HepG2 (cell line): ENCODE results near the gene SGSH. TPM values are rescaled to one million over a fixed set of nuclear protein-coding genes. Genes with fewer than 3 reads are reported as not detected.

Source experiments
- AHR ChIP-seq: IDR thresholded peaks from 2 replicates; pipeline ENCODE4 v1.6.1; 2018; ENCODE audit warnings: missing genetic modification reagents, missing compliant biosample characterization
- HNRNPK ChIP-seq: fragments of 200-400 bp; formaldehyde crosslinking; IDR thresholded peaks from 2 replicates; pipeline ENCODE4 v1.6.1; 2018; ENCODE audit warnings: low read length, low read depth, moderate library complexity, mild to moderate bottlenecking; ENCODE audit not compliant: poor library complexity, severe bottlenecking
- MTF1 ChIP-seq: sonication (generic); formaldehyde crosslinking; IDR thresholded peaks from 2 replicates; pipeline ENCODE4 v1.5.0; 2020; ENCODE audit warnings: missing genetic modification reagents
- NFKB2 ChIP-seq: sonication (generic); formaldehyde crosslinking; IDR thresholded peaks from 2 replicates; pipeline ENCODE4 v1.4.0; 2020; ENCODE audit warnings: missing genetic modification reagents, borderline replicate concordance
- NRL ChIP-seq: sonication (generic); formaldehyde crosslinking; IDR thresholded peaks from 2 replicates; pipeline ENCODE4 v1.5.0; 2020; ENCODE audit warnings: missing genetic modification reagents, mild to moderate bottlenecking, moderate library complexity, borderline replicate concordance
- PLSCR1 ChIP-seq: sonication (generic); formaldehyde crosslinking; IDR thresholded peaks from 2 replicates; pipeline ENCODE4 v1.5.0; 2020; ENCODE audit warnings: missing genetic modification reagents, mild to moderate bottlenecking, borderline replicate concordance
- POGK ChIP-seq: sonication (generic); formaldehyde crosslinking; conservative IDR thresholded peaks from 2 replicates; pipeline ENCODE4 v1.8.0; 2022; ENCODE audit warnings: mild to moderate bottlenecking, moderate library complexity, missing genetic modification reagents
- POLR2A ChIP-seq, 2 experiments: IDR thresholded peaks; 2 replicates each; pipeline ENCODE4 v1.6.1; 2011; ENCODE audit warnings: low read depth in 2 of 2, low read length in 2 of 2, mild to moderate bottlenecking in 1 of 2, moderate library complexity in 1 of 2; ENCODE audit not compliant: insufficient read depth in 1 of 2
- SALL1 ChIP-seq: sonication (generic); formaldehyde crosslinking; IDR thresholded peaks from 2 replicates; pipeline ENCODE4 v1.8.0; 2022; ENCODE audit warnings: mild to moderate bottlenecking, missing genetic modification reagents
- SNAI1 ChIP-seq: sonication (generic); formaldehyde crosslinking; IDR thresholded peaks from 2 replicates; pipeline ENCODE4 v1.5.0; 2020; ENCODE audit warnings: mild to moderate bottlenecking, missing genetic modification reagents, borderline replicate concordance
- YY1 ChIP-seq: IDR thresholded peaks from 2 replicates; pipeline ENCODE4 v1.6.1; 2011; ENCODE audit warnings: low read length, low read depth, moderate library complexity, mild to moderate bottlenecking; ENCODE audit not compliant: insufficient read depth, insufficient replicate concordance
- ZFY ChIP-seq: sonication (generic); formaldehyde crosslinking; IDR thresholded peaks from 2 replicates; pipeline ENCODE4 v1.4.0; 2020; ENCODE audit warnings: missing genetic modification reagents
- ZNF180 ChIP-seq: sonication (generic); formaldehyde crosslinking; IDR thresholded peaks from 2 replicates; pipeline ENCODE4 v1.4.0; 2020; ENCODE audit warnings: low read depth, missing genetic modification reagents, borderline replicate concordance
- ZNF501 ChIP-seq: sonication (generic); formaldehyde crosslinking; IDR thresholded peaks from 2 replicates; pipeline ENCODE4 v1.5.1; 2020; ENCODE audit warnings: mild to moderate bottlenecking, moderate library complexity, missing genetic modification reagents
- ZNF772 ChIP-seq: sonication (generic); formaldehyde crosslinking; IDR thresholded peaks from 2 replicates; pipeline ENCODE4 v1.5.0; 2020; ENCODE audit warnings: mild to moderate bottlenecking, missing genetic modification reagents
- ZNF788 ChIP-seq: sonication (generic); formaldehyde crosslinking; IDR thresholded peaks from 2 replicates; pipeline ENCODE4 v1.5.0; 2020; ENCODE audit warnings: mild to moderate bottlenecking, missing genetic modification reagents, borderline replicate concordance
- ZSCAN30 ChIP-seq: sonication (generic); formaldehyde crosslinking; IDR thresholded peaks from 2 replicates; pipeline ENCODE4 v1.5.0; 2020; ENCODE audit warnings: mild to moderate bottlenecking, missing genetic modification reagents
- polyA plus RNA-seq, 8 experiments: library from polyadenylated mRNA; depleted of rRNA in 3 of 8; stranded (reverse) in 7 of 8; unstranded in 1 of 8; fragments of >200 nt; fragmentation: Illumina TruSeq in 4 of 8; extraction: Trizol in 4 of 8; gene quantifications; 2 replicates each; pipeline versions ENCODE4 v1.2.1 to v1.2.3, GENCODE V29; 2011 to 2016; ENCODE audit warnings: low read depth in 4 of 8, missing spikeins in 1 of 8, mixed read lengths in 1 of 8; ENCODE audit not compliant: insufficient read depth in 1 of 8
- total RNA-seq, 5 experiments: library from RNA; depleted of rRNA; stranded (reverse); fragments of >200 nt; fragmentation: Illumina TruSeq; extraction: Trizol; gene quantifications; 2 replicates each; pipeline ENCODE4 v1.2.3, GENCODE V29; 2016; ENCODE audit warnings: low read depth in 1 of 5
- TF ChIP-seq, protein P1 (sequence below): sonication (generic); formaldehyde crosslinking; IDR thresholded peaks from 2 replicates; pipeline ENCODE4 v1.4.0; 2020; ENCODE audit warnings: mild to moderate bottlenecking, missing genetic modification reagents
- TF ChIP-seq, protein P2 (sequence below): sonication (generic); IDR thresholded peaks from 2 replicates; pipeline ENCODE4 v1.6.1; 2016; ENCODE audit warnings: low read depth, borderline replicate concordance
- TF ChIP-seq, protein P3 (sequence below): sonication (generic); formaldehyde crosslinking; IDR thresholded peaks from 2 replicates; pipeline ENCODE4 v1.4.0; 2020; ENCODE audit warnings: mild to moderate bottlenecking, low read depth, missing genetic modification reagents
- TF ChIP-seq, protein P4 (sequence below): sonication (generic); formaldehyde crosslinking; IDR thresholded peaks from 2 replicates; pipeline ENCODE4 v1.5.0; 2020; ENCODE audit warnings: missing genetic modification reagents, mild to moderate bottlenecking, borderline replicate concordance

SGSH gene
- total and polyA plus RNA-seq, 2 of the 13 experiments (the other 11 are each of a cell fraction or from before 2014, with no cell fraction given) = 12.2 to 17.6 TPM

DNA sequence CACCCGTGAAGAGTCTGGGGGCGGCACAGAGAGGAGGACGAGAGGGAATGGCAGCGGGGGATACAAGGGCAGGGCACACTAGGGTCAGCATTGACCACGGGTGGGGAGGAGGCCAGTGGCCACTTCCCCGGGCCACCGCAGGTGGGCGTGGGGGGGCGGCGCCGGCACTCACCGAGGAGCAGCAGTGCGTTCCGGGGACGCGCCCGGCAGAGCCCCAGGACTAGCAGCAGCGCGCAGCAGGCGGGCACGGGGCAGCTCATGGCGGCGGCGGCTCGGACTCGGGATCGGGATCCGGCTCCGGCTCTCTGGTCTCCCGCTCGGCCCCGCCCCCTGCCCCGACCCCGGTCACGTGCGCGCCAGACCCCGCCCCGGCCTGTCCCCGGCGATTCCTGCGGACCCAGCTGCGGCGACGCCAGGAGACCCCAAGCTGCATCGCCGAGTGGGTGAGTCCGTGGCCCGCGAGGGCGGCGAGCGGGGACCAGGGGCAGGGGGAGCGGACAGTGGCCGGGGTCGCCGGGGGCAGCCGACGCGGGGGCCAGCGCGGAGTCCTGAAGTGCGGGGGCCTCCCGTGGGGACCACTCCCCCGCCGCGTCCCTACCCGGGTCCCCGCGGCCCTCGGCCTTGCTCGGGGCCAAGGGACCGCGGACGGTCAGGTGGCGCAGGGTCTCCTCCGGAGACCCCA lies at the start of gene SGSH, which contains the start of gene SLC26A11 (continued):
- TF ChIP-seq PLSCR1 (CRISPR knock-in tag) = no peak
- TF ChIP-seq NFKB2 (CRISPR knock-in tag) = no peak
- TF ChIP-seq ZNF788 (CRISPR knock-in tag) = no peak
- peak; percentile 86 for TF ChIP-seq YY1
- TF ChIP-seq ZFY (CRISPR knock-in tag) = peak; percentile 58
- TF ChIP-seq, protein P1, sequence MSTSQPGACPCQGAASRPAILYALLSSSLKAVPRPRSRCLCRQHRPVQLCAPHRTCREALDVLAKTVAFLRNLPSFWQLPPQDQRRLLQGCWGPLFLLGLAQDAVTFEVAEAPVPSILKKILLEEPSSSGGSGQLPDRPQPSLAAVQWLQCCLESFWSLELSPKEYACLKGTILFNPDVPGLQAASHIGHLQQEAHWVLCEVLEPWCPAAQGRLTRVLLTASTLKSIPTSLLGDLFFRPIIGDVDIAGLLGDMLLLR (CRISPR knock-in tag) = peak; percentile 57; the same call in 1 of the 2 replicates
- TF ChIP-seq MTF1 (CRISPR knock-in tag) = no peak
- TF ChIP-seq, protein P2, sequence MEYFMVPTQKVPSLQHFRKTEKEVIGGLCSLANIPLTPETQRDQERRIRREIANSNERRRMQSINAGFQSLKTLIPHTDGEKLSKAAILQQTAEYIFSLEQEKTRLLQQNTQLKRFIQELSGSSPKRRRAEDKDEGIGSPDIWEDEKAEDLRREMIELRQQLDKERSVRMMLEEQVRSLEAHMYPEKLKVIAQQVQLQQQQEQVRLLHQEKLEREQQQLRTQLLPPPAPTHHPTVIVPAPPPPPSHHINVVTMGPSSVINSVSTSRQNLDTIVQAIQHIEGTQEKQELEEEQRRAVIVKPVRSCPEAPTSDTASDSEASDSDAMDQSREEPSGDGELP = peak; percentile 43; the same call in 1 of the 2 replicates
- TF ChIP-seq ZNF180 (CRISPR knock-in tag) = no peak
- peak; percentile 59 for TF ChIP-seq ZNF501 (CRISPR knock-in tag)
- TF ChIP-seq NRL (CRISPR knock-in tag) = peak; percentile 80; the same call in 1 of the 2 replicates
- TF ChIP-seq POGK (CRISPR knock-in tag) = peak; percentile 77; the same call in 1 of the 2 replicates
- TF ChIP-seq POLR2A (IDR thresholded peaks at IDR 0.05; ENCODE audit: insufficient read depth in 1 of 2, low read depth in 2 of 2, low read length in 2 of 2) = peak; percentile 73 to 96
- TF ChIP-seq SALL1 = peak; percentile 49; the same call in 1 of the 2 replicates
- TF ChIP-seq, protein P3, sequence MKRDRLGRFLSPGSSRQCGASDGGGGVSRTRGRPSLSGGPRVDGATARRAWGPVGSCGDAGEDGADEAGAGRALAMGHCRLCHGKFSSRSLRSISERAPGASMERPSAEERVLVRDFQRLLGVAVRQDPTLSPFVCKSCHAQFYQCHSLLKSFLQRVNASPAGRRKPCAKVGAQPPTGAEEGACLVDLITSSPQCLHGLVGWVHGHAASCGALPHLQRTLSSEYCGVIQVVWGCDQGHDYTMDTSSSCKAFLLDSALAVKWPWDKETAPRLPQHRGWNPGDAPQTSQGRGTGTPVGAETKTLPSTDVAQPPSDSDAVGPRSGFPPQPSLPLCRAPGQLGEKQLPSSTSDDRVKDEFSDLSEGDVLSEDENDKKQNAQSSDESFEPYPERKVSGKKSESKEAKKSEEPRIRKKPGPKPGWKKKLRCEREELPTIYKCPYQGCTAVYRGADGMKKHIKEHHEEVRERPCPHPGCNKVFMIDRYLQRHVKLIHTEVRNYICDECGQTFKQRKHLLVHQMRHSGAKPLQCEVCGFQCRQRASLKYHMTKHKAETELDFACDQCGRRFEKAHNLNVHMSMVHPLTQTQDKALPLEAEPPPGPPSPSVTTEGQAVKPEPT = peak; percentile 70; the same call in 1 of the 2 replicates
- peak; percentile 53 for TF ChIP-seq HNRNPK
- TF ChIP-seq, protein P4, sequence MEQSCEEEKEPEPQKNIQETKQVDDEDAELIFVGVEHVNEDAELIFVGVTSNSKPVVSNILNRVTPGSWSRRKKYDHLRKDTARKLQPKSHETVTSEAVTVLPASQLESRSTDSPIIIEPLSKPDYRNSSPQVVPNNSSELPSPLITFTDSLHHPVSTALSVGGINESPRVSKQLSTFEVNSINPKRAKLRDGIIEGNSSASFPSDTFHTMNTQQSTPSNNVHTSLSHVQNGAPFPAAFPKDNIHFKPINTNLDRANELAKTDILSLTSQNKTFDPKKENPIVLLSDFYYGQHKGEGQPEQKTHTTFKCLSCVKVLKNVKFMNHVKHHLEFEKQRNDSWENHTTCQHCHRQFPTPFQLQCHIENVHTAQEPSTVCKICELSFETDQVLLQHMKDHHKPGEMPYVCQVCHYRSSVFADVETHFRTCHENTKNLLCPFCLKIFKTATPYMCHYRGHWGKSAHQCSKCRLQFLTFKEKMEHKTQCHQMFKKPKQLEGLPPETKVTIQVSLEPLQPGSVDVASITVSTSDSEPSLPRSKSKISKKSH (CRISPR knock-in tag) = peak; percentile 88
- peak; percentile 34; the same call in 1 of the 2 replicates for TF ChIP-seq ZNF772
- 0 out of 2 replicates have a peak, but pooled peaks have one; percentile 72 for TF ChIP-seq SNAI1 (CRISPR knock-in tag)
- 0 out of 2 replicates have a peak, but pooled peaks have one; percentile 38 for TF ChIP-seq AHR (CRISPR knock-in tag)
- no peak for TF ChIP-seq ZSCAN30 (CRISPR knock-in tag)
